Caco-2 (cell line): Measurements from ENCODE around the gene DHPS. TPM values are rescaled to one million over a fixed set of nuclear protein-coding genes. Genes with fewer than 3 reads are reported as not detected.
"Not testable (repeated sequence)": the region's sequence is repeated elsewhere in the genome, so short reads cannot be mapped to it uniquely, and the experiment has no call there.

Source experiments
- BruUV-seq: library from RNA; stranded (reverse); fragments of 400-500 nt; replicated peaks from 2 replicates; lab custom pipeline; 2021; lab: Mats Ljungman, UMichigan
- CTCF ChIA-PET: fragments of 300-600 bp; sonication (Branson Sonifier 250); formaldehyde crosslinking; loops from one replicate; lab custom pipeline; 2022; ENCODE audit warnings: antibody characterized with exemption; lab: Charles Lee
- POLR2A ChIA-PET: fragments of 300-600 bp; sonication (Branson Sonifier 250); formaldehyde crosslinking; loops from one replicate; lab custom pipeline; 2022; ENCODE audit warnings: antibody characterized with exemption; lab: Charles Lee
- DNase-seq, 2 experiments: peaks; one replicate each; pipeline versions ENCODE4 v3.0.0 to v3.0.0-alpha.2; 2020 to 2022
- H3K27me3 ChIP-seq: replicated peaks from 2 replicates; pipeline ENCODE4 v1.6.0; 2011; ENCODE audit warnings: low read length; ENCODE audit not compliant: control insufficient read depth, insufficient read depth
- H3K36me3 ChIP-seq: 2 replicates; pipeline ENCODE4 v1.5.1; 2011; ENCODE audit warnings: low read length; ENCODE audit not compliant: control insufficient read depth, insufficient read depth
- H3K4me1 ChIP-seq: fragments of 250-450 bp; sonication (Bioruptor Pico); 2 replicates; pipeline ENCODE4 v1.5.1; 2020; ENCODE audit warnings: mild to moderate bottlenecking
- H3K4me3 ChIP-seq: 2 replicates; pipeline ENCODE4 v1.5.1; 2011; ENCODE audit warnings: low read depth, mild to moderate bottlenecking, control low read depth, low read length
- H3K9me3 ChIP-seq: fragments of 250-450 bp; sonication (Bioruptor Pico); 2 replicates; pipeline ENCODE4 v1.5.1; 2020; ENCODE audit warnings: mild to moderate bottlenecking, moderate library complexity
- H3K27ac Mint-ChIP-seq: one replicate; pipeline ENCODE4 v1.8.0; 2022; ENCODE audit warnings: mixed read lengths; ENCODE audit not compliant: unreplicated experiment
- H3K27me3 Mint-ChIP-seq: one replicate; pipeline ENCODE4 v1.8.0; 2022; ENCODE audit warnings: mixed read lengths; ENCODE audit not compliant: insufficient read depth, unreplicated experiment
- H3K36me3 Mint-ChIP-seq: one replicate; pipeline ENCODE4 v1.8.0; 2022; ENCODE audit warnings: mild to moderate bottlenecking, mixed read lengths; ENCODE audit not compliant: insufficient read depth, unreplicated experiment
- H3K4me1 Mint-ChIP-seq: one replicate; pipeline ENCODE4 v1.8.0; 2022; ENCODE audit warnings: low read depth, mixed read lengths; ENCODE audit not compliant: unreplicated experiment
- H3K4me3 Mint-ChIP-seq: one replicate; pipeline ENCODE4 v1.8.0; 2022; ENCODE audit warnings: mild to moderate bottlenecking, moderate library complexity, mixed read lengths; ENCODE audit not compliant: unreplicated experiment
- H3K9me3 Mint-ChIP-seq: one replicate; pipeline ENCODE4 v1.8.0; 2022; ENCODE audit warnings: mixed read lengths; ENCODE audit not compliant: unreplicated experiment
- intact Hi-C: fragments of 100-400 bp; cut with micrococcal nuclease; formaldehyde crosslinking; loops from one replicate; pipeline ENCODE4 v1.10.0; 2022; ENCODE audit not compliant: unreplicated experiment
- total RNA-seq: library from RNA; stranded (reverse); gene quantifications from 2 replicates; pipeline ENCODE4 v1.2.3, GENCODE V29; 2022
- TF ChIP-seq, protein P1 (sequence below), 2 experiments: fragments of 200-600 bp in 1 of 2; IDR thresholded peaks; 1 replicate in 1 of 2; 2 replicates in 1 of 2; pipeline versions ENCODE4 v1.5.1 to v1.8.0; 2011 to 2022; ENCODE audit warnings: antibody characterized with exemption in 1 of 2, control low read depth in 1 of 2, inconsistent platforms in 1 of 2, low read depth in 1 of 2, low read length in 1 of 2, mild to moderate bottlenecking in 1 of 2, moderate library complexity in 1 of 2; ENCODE audit not compliant: insufficient read depth in 1 of 2, severe bottlenecking in 1 of 2, unreplicated experiment in 1 of 2

DHPS gene
- total RNA-seq, 1 experiment from 2014 or later, result 76.4 TPM

DNA sequence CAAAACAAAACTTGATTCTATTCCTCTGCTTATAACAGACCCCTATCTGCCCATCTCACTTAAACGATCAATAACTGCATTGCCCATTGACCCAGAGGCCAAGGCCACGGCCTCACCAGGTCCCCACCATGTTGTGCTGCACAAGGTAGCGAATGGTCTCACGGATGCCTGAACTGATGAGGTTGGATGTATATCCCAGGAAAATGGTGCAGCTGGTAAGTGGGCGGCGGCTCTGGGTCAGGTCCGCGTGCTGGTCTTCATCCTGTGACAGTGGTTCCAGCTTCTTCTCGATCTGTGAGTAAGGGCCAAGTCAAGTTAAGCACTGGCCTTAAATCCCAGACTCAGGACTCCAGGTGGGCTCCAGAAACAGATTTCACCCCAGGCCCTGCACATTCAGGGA lies 1.6 kb downstream of the DHPS start:
- intact Hi-C loops, result no loop called here
- Mint-ChIP-seq H3K27me3 (no peaks in the 10 kb centered on the region), H3K9me3 (no peaks in the 10 kb centered on the region), H3K27ac (no peak overlapping the region), H3K36me3 (peaks cover 63% of the 10 kb centered on the region), H3K4me1 (no peaks in the 10 kb centered on the region), H3K4me3 (no peak overlapping the region)
- POLR2A ChIA-PET, result no interaction called here
- CTCF ChIA-PET, result no interaction called here
- no peaks in the 10 kb centered on the region for H3K9me3 ChIP-seq
- no peak for DNase-seq
- peak overlapping the region; percentile 8; the same call in 1 of the 2 replicates for H3K4me3 ChIP-seq
- peaks cover 11% of the 10 kb centered on the region for H3K36me3 ChIP-seq
- TF ChIP-seq, protein P1, sequence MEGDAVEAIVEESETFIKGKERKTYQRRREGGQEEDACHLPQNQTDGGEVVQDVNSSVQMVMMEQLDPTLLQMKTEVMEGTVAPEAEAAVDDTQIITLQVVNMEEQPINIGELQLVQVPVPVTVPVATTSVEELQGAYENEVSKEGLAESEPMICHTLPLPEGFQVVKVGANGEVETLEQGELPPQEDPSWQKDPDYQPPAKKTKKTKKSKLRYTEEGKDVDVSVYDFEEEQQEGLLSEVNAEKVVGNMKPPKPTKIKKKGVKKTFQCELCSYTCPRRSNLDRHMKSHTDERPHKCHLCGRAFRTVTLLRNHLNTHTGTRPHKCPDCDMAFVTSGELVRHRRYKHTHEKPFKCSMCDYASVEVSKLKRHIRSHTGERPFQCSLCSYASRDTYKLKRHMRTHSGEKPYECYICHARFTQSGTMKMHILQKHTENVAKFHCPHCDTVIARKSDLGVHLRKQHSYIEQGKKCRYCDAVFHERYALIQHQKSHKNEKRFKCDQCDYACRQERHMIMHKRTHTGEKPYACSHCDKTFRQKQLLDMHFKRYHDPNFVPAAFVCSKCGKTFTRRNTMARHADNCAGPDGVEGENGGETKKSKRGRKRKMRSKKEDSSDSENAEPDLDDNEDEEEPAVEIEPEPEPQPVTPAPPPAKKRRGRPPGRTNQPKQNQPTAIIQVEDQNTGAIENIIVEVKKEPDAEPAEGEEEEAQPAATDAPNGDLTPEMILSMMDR (IDR thresholded peaks at IDR 0.05; ENCODE audit: insufficient read depth in 1 of 2, low read depth in 1 of 2, low read length in 1 of 2, severe bottlenecking in 1 of 2, unreplicated experiment in 1 of 2), result no peak
- H3K4me1 ChIP-seq, result no peaks in the 10 kb centered on the region
- no TSS peak for BruUV-seq
- H3K27me3 ChIP-seq, result no peaks in the 10 kb centered on the region

DNA sequence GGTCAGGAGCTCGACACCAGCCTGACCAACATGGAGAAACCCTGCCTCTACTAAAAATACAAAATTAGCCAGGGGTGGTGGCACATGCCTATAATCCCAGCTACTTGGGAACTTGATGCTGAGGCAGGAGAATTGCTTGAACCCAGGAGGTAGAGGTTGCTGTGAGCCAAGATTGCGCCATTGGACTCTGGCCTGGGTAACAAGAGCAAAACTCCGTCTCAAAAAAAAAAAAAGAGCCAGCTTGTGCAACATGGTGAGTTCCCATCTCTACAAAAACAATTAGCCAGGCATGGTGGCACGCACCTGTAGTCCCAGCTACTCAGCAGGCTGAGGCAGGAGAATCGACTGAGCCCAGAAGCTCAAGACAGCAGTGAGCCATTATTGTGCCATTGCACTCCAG lies 3.6 kb downstream of the DHPS start:
- peaks cover 14% of the 10 kb centered on the region for H3K36me3 ChIP-seq
- DNase-seq, BruUV-seq, H3K27ac Mint-ChIP-seq, H3K4me3 ChIP-seq, H3K27me3 Mint-ChIP-seq, H3K4me1 ChIP-seq, intact Hi-C loops, H3K9me3 ChIP-seq, H3K4me1 Mint-ChIP-seq, H3K9me3 Mint-ChIP-seq, H3K4me3 Mint-ChIP-seq, POLR2A ChIA-PET, H3K27me3 ChIP-seq, CTCF ChIA-PET: not testable (repeated sequence)
- peaks cover 82% of the 10 kb centered on the region for H3K36me3 Mint-ChIP-seq

DNA sequence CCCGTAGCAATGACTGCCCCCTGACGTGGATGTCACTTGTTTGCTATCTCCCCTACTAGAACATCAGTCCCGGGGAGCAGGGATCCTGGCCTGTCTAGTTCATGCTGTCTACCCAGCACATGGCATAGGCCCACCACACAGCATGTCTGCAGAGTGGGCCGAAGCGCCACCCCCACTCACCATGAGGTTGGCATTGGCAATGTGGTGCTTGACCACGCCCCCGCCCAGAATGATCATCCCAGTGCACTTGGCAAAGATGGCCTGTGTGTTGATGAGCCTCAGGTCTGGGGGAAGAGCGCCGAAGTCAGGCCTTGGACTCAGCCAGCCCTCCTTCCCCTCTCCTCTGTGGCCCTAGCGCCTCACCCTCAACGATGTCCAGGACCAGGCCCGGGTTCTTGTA lies 4.8 kb downstream of the DHPS start:
- H3K36me3 ChIP-seq, result peaks cover 16% of the 10 kb centered on the region
- no peaks in the 10 kb centered on the region for H3K27me3 ChIP-seq
- POLR2A ChIA-PET, result no interaction called here
- Mint-ChIP-seq H3K27ac (no peak overlapping the region), H3K36me3 (peaks cover 92% of the 10 kb centered on the region), H3K27me3 (no peaks in the 10 kb centered on the region), H3K4me3 (no peak overlapping the region), H3K4me1 (no peaks in the 10 kb centered on the region), H3K9me3 (no peaks in the 10 kb centered on the region)
- CTCF ChIA-PET, result interaction anchor here (0.6 to 1.6 kb wide), 3 partner anchors 102 to 196 kb away, joined by 3 to 7 read pairs (median 5); no protein-coding TSS in a partner anchor
- no peak for DNase-seq
- no TSS peak for BruUV-seq
- intact Hi-C loops, result no loop called here
- TF ChIP-seq, protein P1 (IDR thresholded peaks at IDR 0.05; ENCODE audit: insufficient read depth in 1 of 2, low read depth in 1 of 2, low read length in 1 of 2, severe bottlenecking in 1 of 2, unreplicated experiment in 1 of 2), result no peak
- H3K4me3 ChIP-seq, result no peak overlapping the region
- H3K9me3 ChIP-seq, result no peaks in the 10 kb centered on the region
- no peaks in the 10 kb centered on the region for H3K4me1 ChIP-seq
